ENCODE measurements around the gene FAM186B. TPM values are rescaled to one million over a fixed set of nuclear protein-coding genes. Genes with fewer than 3 reads are reported as not detected.

The FAM186B gene
- total RNA-seq, 4 donors from 2014 or later: 0.31 to 0.69 TPM; not detected in 2

- Histone ChIP-seq H3K36me3 (peaks cover 0 to 42% of the 10 kb centered on the region in 2 donors), H3K4me3 (no peak overlapping the region), H3K27ac (no peak overlapping the region), H3K27me3 (no peaks in the 10 kb centered on the region), H3K4me1 (peaks cover 0 to 35% (median 7%) of the 10 kb centered on the region in 3 donors), H3K9me3 (no peaks in the 10 kb centered on the region)
- TF ChIP-seq EP300 (IDR thresholded peaks at IDR 0.05) (no peak), POLR2AphosphoS5 (IDR thresholded peaks at IDR 0.05) (no peak), POLR2A (IDR thresholded peaks at IDR 0.05) (no peak), CTCF (IDR thresholded peaks at IDR 0.05) (no peak)
- no peak for ATAC-seq
- 79 to 93% methylated on average over 9 to 10 of the region's 13 CpGs for WGBS, 2 donors (ENCODE audit: low coverage in 1 of 2)
Measured at GRCh38 chr12:49578471-49579112, 26.8 kb downstream of the FAM186B start.

GRCh38 chr12:49577589-49578315 is 27.7 kb downstream of the FAM186B start:
- H3K27ac ChIP-seq: no peak overlapping the region
- no peak for ATAC-seq
- H3K9me3 ChIP-seq: no peaks in the 10 kb centered on the region
- whole genome bisulfite sequencing, 2 donors (ENCODE audit: low coverage in 1 of 2): 71 to 81% methylated on average over 5 to 7 of the region's 9 CpGs
- H3K36me3 ChIP-seq: peaks cover 0 to 42% of the 10 kb centered on the region in 2 donors
- H3K4me3 ChIP-seq: no peak overlapping the region
- H3K4me1 ChIP-seq: peaks cover 0 to 27% (median 3%) of the 10 kb centered on the region in 3 donors
- H3K27me3 ChIP-seq: no peaks in the 10 kb centered on the region
- TF ChIP-seq EP300 (IDR thresholded peaks at IDR 0.05) (no peak), CTCF (IDR thresholded peaks at IDR 0.05) (no peak), POLR2A (IDR thresholded peaks at IDR 0.05) (no peak), POLR2AphosphoS5 (IDR thresholded peaks at IDR 0.05) (no peak)

- Histone ChIP-seq H3K4me1 (peaks cover 0 to 54% (median 26%) of the 10 kb centered on the region in 3 donors), H3K27ac (peak overlapping the region in 3 of 4 donors; percentile 82 to 87 (median 87)), H3K9me3 (no peaks in the 10 kb centered on the region), H3K4me3 (peak overlapping the region; percentile 45 to 57), H3K36me3 (peaks cover 0 to 26% of the 10 kb centered on the region in 2 donors), H3K27me3 (no peaks in the 10 kb centered on the region)
- no peak for TF ChIP-seq POLR2A (IDR thresholded peaks at IDR 0.05)
- no peak for TF ChIP-seq CTCF (IDR thresholded peaks at IDR 0.05)
- TF ChIP-seq EP300 (IDR thresholded peaks at IDR 0.05): no peak
- TF ChIP-seq POLR2AphosphoS5 (IDR thresholded peaks at IDR 0.05): no peak
- ATAC-seq: no peak
- WGBS, 2 donors (ENCODE audit: low coverage in 1 of 2): 1% methylated on average over 17 to 19 of the region's 19 CpGs
Measured at GRCh38 chr12:49568442-49569162, 36.8 kb downstream of the FAM186B start.

GRCh38 chr12:49567611-49568441 is 37.6 kb downstream of the FAM186B start, which contains the start of gene MCRS1:
Gene MCRS1 (minus strand): TSS chr12:49568142. CDS start chr12:49566731, 1,411 bp downstream.
- H3K4me3 ChIP-seq: peak within 1 kb of the TSS; percentile 45 to 57
- ATAC-seq: peak; percentile 93
- H3K36me3 ChIP-seq: peaks cover 0 to 33% of the 10 kb centered on the region in 2 donors
- H3K4me1 ChIP-seq: peaks cover 0 to 54% (median 26%) of the 10 kb centered on the region in 3 donors
- no peaks in the 10 kb centered on the region for H3K9me3 ChIP-seq
- 1% methylated on average over 22 to 26 of the region's 54 CpGs for WGBS, 2 donors (ENCODE audit: low coverage in 1 of 2)
- TF ChIP-seq POLR2AphosphoS5 (IDR thresholded peaks at IDR 0.05): peak; percentile 83
- TF ChIP-seq POLR2A (IDR thresholded peaks at IDR 0.05): peak; percentile 29 to 43
- no peak for TF ChIP-seq EP300 (IDR thresholded peaks at IDR 0.05)
- TF ChIP-seq CTCF (IDR thresholded peaks at IDR 0.05): peak in 1 of 4 experiments; percentile 20
- no peaks in the 10 kb centered on the region for H3K27me3 ChIP-seq
- peak within 1 kb of the TSS; percentile 16 to 87 (median 84) for H3K27ac ChIP-seq
